ENCODE results near the gene NTNG1. TPM values are rescaled to one million over a fixed set of nuclear protein-coding genes. Genes with fewer than 3 reads are reported as not detected.

Gene NTNG1
- total RNA-seq, 1 donor from 2014 or later: 8.1 TPM

DNA sequence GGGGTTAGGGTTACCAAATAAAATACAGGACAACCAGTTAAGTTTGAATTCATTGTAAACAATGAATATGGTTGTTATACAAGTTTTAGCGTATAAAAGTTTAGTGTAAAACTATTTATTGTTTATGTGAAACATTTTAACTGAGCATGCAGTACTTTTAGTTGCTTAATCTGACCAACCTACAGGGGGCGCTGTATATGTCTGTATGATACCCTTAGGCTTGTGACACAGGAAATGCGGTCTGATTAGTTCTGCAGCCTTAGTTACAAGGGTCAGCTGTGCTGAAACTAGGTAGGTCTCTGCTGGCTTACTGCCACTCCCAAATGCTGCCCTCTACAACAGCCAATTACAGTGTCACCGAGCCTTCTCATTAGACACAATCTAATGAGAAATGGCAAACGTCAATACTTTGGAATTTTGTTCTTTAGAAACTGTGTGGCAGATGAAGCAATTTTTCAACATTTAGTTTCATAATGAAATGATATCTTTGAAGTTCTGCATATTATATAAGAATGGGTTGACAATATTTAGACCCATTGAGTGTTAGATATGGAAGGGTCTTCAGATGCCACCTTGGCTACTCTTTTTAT, 56.2 kb downstream of the NTNG1 start:
- Mint-ChIP-seq H3K4me1 (ENCODE audit: low read depth, unreplicated experiment) (peaks cover 6% of the 10 kb centered on the region), H3K9me3 (ENCODE audit: unreplicated experiment) (no peaks in the 10 kb centered on the region), H3K27me3 (ENCODE audit: low read depth, unreplicated experiment) (no peaks in the 10 kb centered on the region), H3K36me3 (ENCODE audit: low read depth, unreplicated experiment) (no peaks in the 10 kb centered on the region), H3K4me3 (ENCODE audit: unreplicated experiment) (no peak overlapping the region), H3K27ac (ENCODE audit: unreplicated experiment) (no peak overlapping the region)
- no peak overlapping the region for H3K4me2 ChIP-seq (ENCODE audit: low read length)
- H2AFZ ChIP-seq (ENCODE audit: low read depth, low read length): no peak overlapping the region
- TF ChIP-seq EZH2 (IDR thresholded peaks at IDR 0.05; ENCODE audit: insufficient read depth, low read length) (no peak), CTCF (IDR thresholded peaks at IDR 0.05; ENCODE audit: insufficient read depth, low read depth, low read length) (peak; percentile 43)
- no peaks in the 10 kb centered on the region for H3K9me3 ChIP-seq (ENCODE audit: insufficient read depth, low read depth, low read length)
- no peak overlapping the region for H3K4me3 ChIP-seq (ENCODE audit: insufficient read depth, low read depth, low read length)
- no peaks in the 10 kb centered on the region for H3K27me3 ChIP-seq (ENCODE audit: insufficient read depth, low read length)
- H3K27ac ChIP-seq (ENCODE audit: low read depth, low read length): no peak overlapping the region
- no peak for FAIRE-seq
- no peaks in the 10 kb centered on the region for H3K4me1 ChIP-seq (ENCODE audit: insufficient read depth, low read length)
- no peak for DNase-seq (ENCODE audit: low read depth)
- H3K9ac ChIP-seq (ENCODE audit: low read length): no peak overlapping the region
- H3K36me3 ChIP-seq (ENCODE audit: insufficient read depth, low read length): no peaks in the 10 kb centered on the region
- peaks cover 3% of the 10 kb centered on the region for H4K20me1 ChIP-seq (ENCODE audit: insufficient read depth, low read length)
- H3K79me2 ChIP-seq (ENCODE audit: insufficient read depth, low read length): peaks cover 3% of the 10 kb centered on the region

DNA sequence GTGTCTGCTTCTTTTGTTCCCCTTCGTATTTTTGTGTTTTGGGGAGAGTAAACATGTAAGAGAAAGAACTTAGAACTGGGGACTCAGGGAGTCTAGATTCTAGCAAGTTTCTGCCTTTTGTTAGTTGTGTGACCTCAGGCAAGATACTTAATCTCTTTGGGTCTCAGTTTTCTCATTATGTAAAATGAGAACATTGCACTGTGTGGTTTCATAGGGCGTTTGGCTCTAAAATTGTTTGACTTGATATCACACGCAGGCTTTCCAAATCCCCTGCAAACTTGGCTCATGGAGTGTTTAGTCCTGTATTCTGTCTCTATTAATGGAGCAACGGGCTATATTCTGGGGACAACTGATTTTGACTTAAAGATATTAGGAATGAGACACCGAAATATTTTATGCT, 57.7 kb downstream of the NTNG1 start:
- no peaks in the 10 kb centered on the region for H3K9me3 ChIP-seq (ENCODE audit: insufficient read depth, low read depth, low read length)
- TF ChIP-seq CTCF (IDR thresholded peaks at IDR 0.05; ENCODE audit: insufficient read depth, low read depth, low read length): no peak
- TF ChIP-seq EZH2 (IDR thresholded peaks at IDR 0.05; ENCODE audit: insufficient read depth, low read length): no peak
- H3K9me3 Mint-ChIP-seq (ENCODE audit: unreplicated experiment): no peaks in the 10 kb centered on the region
- FAIRE-seq (no peak), DNase-seq (ENCODE audit: low read depth) (peak; percentile 65)
- H3K9ac ChIP-seq (ENCODE audit: low read length): no peak overlapping the region
- H3K27me3 ChIP-seq (ENCODE audit: insufficient read depth, low read length): no peaks in the 10 kb centered on the region
- H3K27ac ChIP-seq (ENCODE audit: low read depth, low read length): no peak overlapping the region
- H3K36me3 Mint-ChIP-seq (ENCODE audit: low read depth, unreplicated experiment): no peaks in the 10 kb centered on the region
- H3K4me1 Mint-ChIP-seq (ENCODE audit: low read depth, unreplicated experiment): peaks cover 6% of the 10 kb centered on the region
- H3K4me3 Mint-ChIP-seq (ENCODE audit: unreplicated experiment): no peak overlapping the region
- H3K27me3 Mint-ChIP-seq (ENCODE audit: low read depth, unreplicated experiment): no peaks in the 10 kb centered on the region
- no peak overlapping the region for H3K4me3 ChIP-seq (ENCODE audit: insufficient read depth, low read depth, low read length)
- no peak overlapping the region for H3K27ac Mint-ChIP-seq (ENCODE audit: unreplicated experiment)
- H3K4me1 ChIP-seq (ENCODE audit: insufficient read depth, low read length): no peaks in the 10 kb centered on the region
- H4K20me1 ChIP-seq (ENCODE audit: insufficient read depth, low read length): peaks cover 3% of the 10 kb centered on the region
- H3K79me2 ChIP-seq (ENCODE audit: insufficient read depth, low read length): peaks cover 3% of the 10 kb centered on the region
- no peak overlapping the region for H3K4me2 ChIP-seq (ENCODE audit: low read length)
- no peak overlapping the region for H2AFZ ChIP-seq (ENCODE audit: low read depth, low read length)
- no peaks in the 10 kb centered on the region for H3K36me3 ChIP-seq (ENCODE audit: insufficient read depth, low read length)

GRCh38 chr1:107200631-107201030, 59.8 kb downstream of the NTNG1 start:
- H3K27ac Mint-ChIP-seq (ENCODE audit: unreplicated experiment): no peak overlapping the region
- H3K9me3 ChIP-seq (ENCODE audit: insufficient read depth, low read depth, low read length): no peaks in the 10 kb centered on the region
- H3K9ac ChIP-seq (ENCODE audit: low read length): no peak overlapping the region
- H4K20me1 ChIP-seq (ENCODE audit: insufficient read depth, low read length): no peaks in the 10 kb centered on the region
- FAIRE-seq (no peak), DNase-seq (ENCODE audit: low read depth) (no peak)
- H3K4me3 Mint-ChIP-seq (ENCODE audit: unreplicated experiment): no peak overlapping the region
- no peaks in the 10 kb centered on the region for H3K36me3 ChIP-seq (ENCODE audit: insufficient read depth, low read length)
- H3K79me2 ChIP-seq (ENCODE audit: insufficient read depth, low read length): peaks cover 3% of the 10 kb centered on the region
- H3K4me3 ChIP-seq (ENCODE audit: insufficient read depth, low read depth, low read length): no peak overlapping the region
- no peaks in the 10 kb centered on the region for H3K4me1 ChIP-seq (ENCODE audit: insufficient read depth, low read length)
- no peaks in the 10 kb centered on the region for H3K9me3 Mint-ChIP-seq (ENCODE audit: unreplicated experiment)
- no peak overlapping the region for H3K4me2 ChIP-seq (ENCODE audit: low read length)
- no peaks in the 10 kb centered on the region for H3K27me3 Mint-ChIP-seq (ENCODE audit: low read depth, unreplicated experiment)
- TF ChIP-seq CTCF (IDR thresholded peaks at IDR 0.05; ENCODE audit: insufficient read depth, low read depth, low read length): no peak
- TF ChIP-seq EZH2 (IDR thresholded peaks at IDR 0.05; ENCODE audit: insufficient read depth, low read length): no peak
- no peaks in the 10 kb centered on the region for H3K36me3 Mint-ChIP-seq (ENCODE audit: low read depth, unreplicated experiment)
- no peak overlapping the region for H2AFZ ChIP-seq (ENCODE audit: low read depth, low read length)
- H3K4me1 Mint-ChIP-seq (ENCODE audit: low read depth, unreplicated experiment): peaks cover 2% of the 10 kb centered on the region
- H3K27ac ChIP-seq (ENCODE audit: low read depth, low read length): no peak overlapping the region
- no peaks in the 10 kb centered on the region for H3K27me3 ChIP-seq (ENCODE audit: insufficient read depth, low read length)
